HG02981 (cell line): ENCODE results near the gene NAT8L.

Experiments used
- ATAC-seq: cut with Tn5 transposase; IDR thresholded peaks from one replicate; pipeline ENCODE4 v1.9.1; 2021; ENCODE audit warnings: mild to moderate bottlenecking, moderate library complexity; ENCODE audit not compliant: unreplicated experiment

NAT8L gene

GRCh38 chr4:2062808-2063524 lies 3.8 kb downstream of the NAT8L start:
- no peak for ATAC-seq

GRCh38 chr4:2063557-2064275 lies 4.6 kb downstream of the NAT8L start:
- no peak for ATAC-seq

GRCh38 chr4:2064276-2064991 lies 5.3 kb downstream of the NAT8L start:
- no peak for ATAC-seq

GRCh38 chr4:2065106-2065930 lies 6.2 kb downstream of the NAT8L start:
- ATAC-seq = no peak

- ATAC-seq = no peak
Observed at GRCh38 chr4:2066011-2066551, 7.0 kb downstream of the NAT8L start.

GRCh38 chr4:2066571-2067445 lies 7.7 kb downstream of the NAT8L start:
- no peak for ATAC-seq

GRCh38 chr4:2067446-2068197 lies 8.5 kb downstream of the NAT8L start:
- ATAC-seq = no peak

- ATAC-seq = no peak
Observed at GRCh38 chr4:2068198-2068470, 9.0 kb downstream of the NAT8L start.

- ATAC-seq = no peak
Observed at GRCh38 chr4:2068566-2068965, 9.4 kb downstream of the NAT8L start.

- no peak for ATAC-seq
Observed at GRCh38 chr4:2069161-2069971, 10.2 kb downstream of the NAT8L start.

GRCh38 chr4:2069986-2070385 lies 10.9 kb downstream of the NAT8L start:
- no peak for ATAC-seq

- no peak for ATAC-seq
Observed at GRCh38 chr4:2070421-2071251, 11.5 kb downstream of the NAT8L start.

- no peak for ATAC-seq
Observed at GRCh38 chr4:2071252-2071911, 12.3 kb downstream of the NAT8L start.

- ATAC-seq = no peak
Observed at GRCh38 chr4:2071912-2072867, 13.1 kb downstream of the NAT8L start.

GRCh38 chr4:2072971-2073807 lies 14.1 kb downstream of the NAT8L start:
- no peak for ATAC-seq
